ENCODE data around the gene ARHGDIB. TPM values are rescaled to one million over a fixed set of nuclear protein-coding genes. Genes with fewer than 3 reads are reported as not detected.
A peak's percentile ranks its signal among the peaks of the same experiment; 100 is the strongest.

Gene ARHGDIB
- total and polyA plus RNA-seq, 8 donors: 60.9 to 314 (median 78.4) TPM

GRCh38 chr12:14997998-14998397, 36.6 kb upstream of the ARHGDIB start:
- Histone ChIP-seq H3K36me3 (no peaks in the 10 kb centered on the region), H3K27me3 (peaks cover 0 to 3% of the 10 kb centered on the region in 2 donors), H3K4me1 (peaks cover 0 to 26% of the 10 kb centered on the region in 2 donors), H3K27ac (no peak overlapping the region), H3K9me3 (no peaks in the 10 kb centered on the region), H3K4me3 (no peak overlapping the region)
- no peak for ATAC-seq
- no peak for TF ChIP-seq CTCF (IDR thresholded peaks at IDR 0.05)
- DNase-seq: no peak
- intact Hi-C loops (cut with DNase I): loop anchor here (5.0 to 10.0 kb wide), 2 partner anchors 151 to 153 kb away; partner anchors contain the start of gene ART4 (in 1 of the 2)

- H3K36me3 ChIP-seq: no peaks in the 10 kb centered on the region
- DNase-seq (peak in 2 of 4 donors; percentile 47 to 73), ATAC-seq (peak; percentile 87)
- peaks cover 0 to 4% of the 10 kb centered on the region in 2 donors for H3K9me3 ChIP-seq
- H3K4me3 ChIP-seq: no peak overlapping the region
- no peaks in the 10 kb centered on the region for H3K27me3 ChIP-seq
- H3K27ac ChIP-seq: no peak overlapping the region
- intact Hi-C loops (cut with DNase I): loop anchor here (5.0 to 10.0 kb wide), 2 partner anchors 149 to 151 kb away; partner anchors contain the start of gene ART4 (in 1 of the 2)
- peak; percentile 56 to 70 for TF ChIP-seq CTCF (IDR thresholded peaks at IDR 0.05)
- peaks cover 0 to 30% of the 10 kb centered on the region in 2 donors for H3K4me1 ChIP-seq
These were observed 34.4 kb upstream of the ARHGDIB start for GRCh38 chr12:14995583-14996425.

GRCh38 chr12:14994610-14995009, 33.2 kb upstream of the ARHGDIB start:
- H3K4me3 ChIP-seq: no peak overlapping the region
- ATAC-seq (no peak), DNase-seq (no peak)
- H3K27ac ChIP-seq: no peak overlapping the region
- H3K36me3 ChIP-seq: no peaks in the 10 kb centered on the region
- H3K27me3 ChIP-seq: no peaks in the 10 kb centered on the region
- H3K4me1 ChIP-seq: peaks cover 2 to 34% of the 10 kb centered on the region in 2 donors
- intact Hi-C loops (cut with DNase I): loop anchor here (5.0 to 10.0 kb wide), 2 partner anchors 147 to 150 kb away; partner anchors contain the start of gene ART4 (in 1 of the 2)
- no peak for TF ChIP-seq CTCF (IDR thresholded peaks at IDR 0.05)
- H3K9me3 ChIP-seq: peaks cover 0 to 4% of the 10 kb centered on the region in 2 donors

GRCh38 chr12:14993537-14994266, 32.3 kb upstream of the ARHGDIB start:
- intact Hi-C loops (cut with DNase I): loop anchor here in 1 of 2 donors (10.0 kb wide), 1 partner anchor 149 kb away; the partner anchor contains the start of gene ART4
- no peak overlapping the region for H3K4me3 ChIP-seq
- peaks cover 0 to 4% of the 10 kb centered on the region in 2 donors for H3K9me3 ChIP-seq
- no peaks in the 10 kb centered on the region for H3K36me3 ChIP-seq
- H3K27ac ChIP-seq: no peak overlapping the region
- DNase-seq: peak in 1 of 4 donors; percentile 26
- no peaks in the 10 kb centered on the region for H3K27me3 ChIP-seq
- H3K4me1 ChIP-seq: peaks cover 3 to 43% of the 10 kb centered on the region in 2 donors
- TF ChIP-seq CTCF (IDR thresholded peaks at IDR 0.05): no peak
- peak; percentile 47 for ATAC-seq

All from left lung (tissue), 10 donors.